Right cardiac atrium (tissue), 5 donors: ENCODE data around the gene FER. TPM values are rescaled to one million over a fixed set of nuclear protein-coding genes. Genes with fewer than 3 reads are reported as not detected.

Source experiments
- ATAC-seq, 2 donors: fragments of 200-7000 bp; cut with Tn5 transposase; one replicate each; pipeline versions ENCODE4 v1.8.0 to v1.9.1; 2020; ENCODE audit warnings: moderate library complexity in 2 of 2, mild to moderate bottlenecking in 1 of 2
- DNase-seq, 3 donors: peaks; one replicate each; pipeline ENCODE4 v3.0.0-alpha.2; 2020
- H3K27ac ChIP-seq: one replicate; pipeline ENCODE4 v1.5.1; 2013; ENCODE audit warnings: mild to moderate bottlenecking, low read length, control low read depth, moderate library complexity
- H3K27me3 ChIP-seq: one replicate; pipeline ENCODE4 v1.6.1; 2013; ENCODE audit not compliant: control insufficient read depth, insufficient read depth
- H3K4me1 ChIP-seq: one replicate; pipeline ENCODE4 v1.6.1; 2013; ENCODE audit warnings: low read length; ENCODE audit not compliant: control insufficient read depth, insufficient read depth
- H3K4me3 ChIP-seq: one replicate; pipeline ENCODE4 v1.5.1; 2013; ENCODE audit warnings: low read length, control low read depth
- H3K9me3 ChIP-seq: one replicate; pipeline ENCODE4 v1.6.1; 2013; ENCODE audit warnings: low read length; ENCODE audit not compliant: control insufficient read depth
- WGBS: extraction: QIAGEN DNeasy Blood & Tissue Kit; methylation state at CpG from one replicate; pipeline ENCODE4 v1.1.7; 2013; 5-methylcytosine and 5-hydroxymethylcytosine counted together
- intact Hi-C, 4 donors: fragments of 100-400 bp; cut with DNase I; formaldehyde crosslinking; loops; one replicate each; pipeline versions ENCODE4 v1.11.0 to v1.14.0; 2022 to 2023
- polyA plus RNA-seq: library from polyadenylated mRNA; stranded (reverse); fragments of 200-250 nt; gene quantifications from one replicate; pipeline ENCODE4 v1.2.3, GENCODE V29; 2013
- total RNA-seq, 4 donors: library from RNA; stranded (reverse); fragmentation: NEBNext Ultra II Directional; extraction: Animal tissue kit (Norgen Biotek cat#: 25700); gene quantifications; one replicate each; pipeline ENCODE4 v1.2.1, GENCODE V29; 2021
- donor health status: healthy with polysubstance abuse.
- donor health status: DM: no; HTN: yes; CAD: no.
- donor health status: DM: no; HTN: no; CAD: no.
- donor health status: DM: no; HTN: yes; CAD: no; lungs with severe emphysema.
- donor health status: DM: yes; HTN: yes; CAD: no.

The FER gene
- total and polyA plus RNA-seq, 5 donors: 1.7 to 29.4 (median 19.2) TPM

DNA sequence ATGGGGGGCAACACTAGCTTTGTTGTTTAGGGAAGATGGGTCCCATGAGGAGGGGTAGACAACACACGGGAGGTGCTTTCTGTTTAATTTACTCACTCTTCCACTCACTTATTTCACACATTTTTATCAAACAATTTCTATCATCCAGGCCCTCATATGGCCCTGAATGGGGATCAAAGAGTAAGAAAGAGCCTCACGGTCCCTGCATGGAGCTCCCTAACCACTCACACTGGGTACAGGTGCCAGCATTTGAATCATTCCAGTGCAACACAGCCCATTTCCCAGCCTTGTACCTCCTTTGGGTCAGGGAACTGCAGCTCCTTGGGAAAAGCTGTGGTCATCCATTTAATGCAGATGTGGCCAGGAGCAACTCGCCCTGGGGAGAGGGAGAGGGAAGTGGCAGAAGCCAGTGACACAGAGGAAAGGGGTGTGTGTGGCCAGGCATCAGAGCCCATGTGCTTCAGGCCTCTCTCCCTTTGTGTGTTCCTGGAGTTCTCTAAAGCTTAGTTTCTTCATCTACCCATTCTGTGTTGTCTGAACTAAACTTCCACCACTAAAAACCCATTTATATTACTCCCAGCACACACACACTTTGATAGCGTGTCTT lies 476.7 kb downstream of the FER start:
- H3K4me1 ChIP-seq: peaks cover under 1% of the 10 kb centered on the region
- WGBS: 90% methylated on average over 4 of the region's 4 CpGs
- no peak for DNase-seq
- H3K9me3 ChIP-seq: no peaks in the 10 kb centered on the region
- no peak overlapping the region for H3K27ac ChIP-seq
- intact Hi-C loops: no loop called here
- H3K4me3 ChIP-seq: no peak overlapping the region
- H3K27me3 ChIP-seq: no peaks in the 10 kb centered on the region
- no peak for ATAC-seq

- H3K27me3 ChIP-seq: no peaks in the 10 kb centered on the region
- intact Hi-C loops: no loop called here
- ATAC-seq: peak; percentile 67 to 73
- no peaks in the 10 kb centered on the region for H3K4me1 ChIP-seq
- DNase-seq: peak; percentile 31 to 84 (median 66)
- no peak overlapping the region for H3K4me3 ChIP-seq
- WGBS: 55% methylated on average over 11 of the region's 11 CpGs
- no peak overlapping the region for H3K27ac ChIP-seq
- no peaks in the 10 kb centered on the region for H3K9me3 ChIP-seq
Measured at GRCh38 chr5:109225716-109226625, 478.3 kb downstream of the FER start.

GRCh38 chr5:109230369-109230768 lies 482.7 kb downstream of the FER start:
- WGBS: 94% methylated on average over 2 of the region's 2 CpGs
- Histone ChIP-seq H3K9me3 (no peaks in the 10 kb centered on the region), H3K27ac (no peak overlapping the region), H3K4me1 (no peaks in the 10 kb centered on the region), H3K27me3 (no peaks in the 10 kb centered on the region), H3K4me3 (no peak overlapping the region)
- intact Hi-C loops: no loop called here
- ATAC-seq: no peak
- DNase-seq: no peak

DNA sequence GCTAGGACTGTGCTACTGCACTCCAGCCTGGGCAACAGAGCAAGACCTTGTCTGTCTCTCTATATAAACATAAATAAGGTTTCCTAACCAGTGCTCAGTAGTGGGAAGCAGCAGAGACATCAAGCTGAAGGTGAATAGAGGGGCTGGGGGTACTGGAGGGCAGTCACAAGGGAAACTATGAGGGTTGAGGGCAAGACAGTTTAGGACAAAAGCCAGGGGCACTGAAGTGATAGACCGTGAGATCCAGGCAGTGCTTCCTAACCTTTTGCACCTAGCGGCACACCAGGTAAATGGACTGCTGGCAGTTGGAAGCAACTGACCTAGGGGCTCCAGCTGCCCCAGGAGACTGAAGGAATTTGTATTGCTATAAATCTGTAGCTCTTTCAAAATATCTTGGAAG lies 483.6 kb downstream of the FER start:
- Histone ChIP-seq H3K9me3 (no peaks in the 10 kb centered on the region), H3K4me1 (no peaks in the 10 kb centered on the region), H3K4me3 (no peak overlapping the region), H3K27me3 (no peaks in the 10 kb centered on the region), H3K27ac (no peak overlapping the region)
- intact Hi-C loops: no loop called here
- 96% methylated on average over 2 of the region's 2 CpGs for WGBS
- no peak for ATAC-seq
- DNase-seq: no peak

GRCh38 chr5:109234381-109234780 lies 486.7 kb downstream of the FER start:
- intact Hi-C loops: no loop called here
- Histone ChIP-seq H3K9me3 (no peaks in the 10 kb centered on the region), H3K27me3 (no peaks in the 10 kb centered on the region), H3K27ac (no peak overlapping the region), H3K4me1 (no peaks in the 10 kb centered on the region), H3K4me3 (no peak overlapping the region)
- DNase-seq (no peak), ATAC-seq (no peak)
- WGBS: 89% methylated on average over 4 of the region's 4 CpGs

- Histone ChIP-seq H3K4me1 (no peaks in the 10 kb centered on the region), H3K27ac (no peak overlapping the region), H3K9me3 (no peaks in the 10 kb centered on the region), H3K4me3 (no peak overlapping the region), H3K27me3 (no peaks in the 10 kb centered on the region)
- DNase-seq (no peak), ATAC-seq (peak in 1 of 2 donors; percentile 34)
- intact Hi-C loops: no loop called here
- 51% methylated on average over 5 of the region's 5 CpGs for WGBS
Measured at GRCh38 chr5:109239456-109239855, 491.8 kb downstream of the FER start.

- Histone ChIP-seq H3K27me3 (no peaks in the 10 kb centered on the region), H3K9me3 (no peaks in the 10 kb centered on the region), H3K4me1 (no peaks in the 10 kb centered on the region), H3K4me3 (no peak overlapping the region), H3K27ac (no peak overlapping the region)
- ATAC-seq (no peak), DNase-seq (no peak)
- intact Hi-C loops: no loop called here
Measured at GRCh38 chr5:109242518-109242917, 494.8 kb downstream of the FER start.

DNA sequence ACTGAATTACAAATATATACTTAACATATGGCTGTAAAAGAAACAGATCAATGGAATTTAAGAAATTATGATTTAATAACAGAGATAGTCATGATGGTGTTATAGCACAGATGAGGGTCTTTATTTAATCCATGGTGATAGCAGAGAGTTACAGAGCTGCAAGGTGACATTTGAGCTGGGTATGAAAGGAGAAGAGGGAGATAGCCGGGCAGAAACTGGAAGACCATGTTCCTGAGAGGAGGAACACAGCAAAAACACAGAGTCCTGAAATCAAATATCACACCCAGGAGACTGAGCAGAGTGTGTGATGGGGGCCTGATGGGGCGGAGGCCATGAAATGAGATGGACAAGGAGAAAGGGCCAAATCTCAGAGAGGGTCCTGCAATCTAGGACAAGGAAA lies 498.7 kb downstream of the FER start:
- Histone ChIP-seq H3K9me3 (no peaks in the 10 kb centered on the region), H3K4me1 (no peaks in the 10 kb centered on the region), H3K4me3 (no peak overlapping the region), H3K27me3 (no peaks in the 10 kb centered on the region), H3K27ac (no peak overlapping the region)
- WGBS: 99% methylated on average over 2 of the region's 2 CpGs
- DNase-seq (no peak), ATAC-seq (no peak)
- intact Hi-C loops: no loop called here
